GM19468 (cell line): ENCODE measurements around the gene UBQLN3.

Experiments
- ATAC-seq: cut with Tn5 transposase; IDR thresholded peaks from one replicate; pipeline ENCODE4 v1.9.1; 2021; ENCODE audit warnings: mild to moderate bottlenecking, moderate library complexity, moderate number of reproducible peaks; ENCODE audit not compliant: unreplicated experiment; ENCODE audit errors: extremely low read depth

Gene UBQLN3

DNA sequence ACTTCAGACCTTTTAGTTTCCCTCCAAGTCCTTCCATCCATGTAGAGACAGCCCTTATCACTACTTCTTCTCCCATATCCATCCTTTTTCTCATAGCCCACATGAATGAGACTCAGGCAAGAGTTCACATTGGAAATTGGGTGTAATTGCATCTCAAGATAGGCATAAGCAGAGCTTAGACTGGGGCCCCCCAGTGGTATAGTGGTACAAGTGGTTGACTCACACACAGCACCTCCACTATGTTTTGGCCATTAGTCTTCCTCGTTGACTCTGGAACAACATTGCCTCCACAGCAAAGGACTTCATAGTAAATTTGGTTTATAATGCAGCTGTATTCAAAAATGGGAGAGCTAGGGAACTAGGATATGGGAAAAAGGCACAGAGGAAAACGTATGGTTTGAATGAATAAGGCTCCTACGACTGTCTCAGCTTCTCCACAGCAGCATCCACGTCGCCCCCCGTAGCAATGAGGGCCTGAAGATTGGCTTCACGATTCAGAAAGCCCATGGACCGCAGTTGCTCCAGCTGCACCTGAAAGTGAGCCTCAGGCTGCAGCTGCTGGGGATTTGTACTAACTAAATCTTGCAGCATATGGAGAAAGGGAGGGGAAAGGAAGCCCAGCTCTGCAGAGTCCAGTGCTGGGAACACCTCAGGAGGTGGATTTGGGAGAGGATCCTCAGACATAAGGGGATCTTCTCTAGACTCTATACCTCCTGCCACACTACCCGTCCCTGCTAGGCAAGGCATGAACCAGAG, 2.4 kb downstream of the UBQLN3 start:
- ATAC-seq = no peak

DNA sequence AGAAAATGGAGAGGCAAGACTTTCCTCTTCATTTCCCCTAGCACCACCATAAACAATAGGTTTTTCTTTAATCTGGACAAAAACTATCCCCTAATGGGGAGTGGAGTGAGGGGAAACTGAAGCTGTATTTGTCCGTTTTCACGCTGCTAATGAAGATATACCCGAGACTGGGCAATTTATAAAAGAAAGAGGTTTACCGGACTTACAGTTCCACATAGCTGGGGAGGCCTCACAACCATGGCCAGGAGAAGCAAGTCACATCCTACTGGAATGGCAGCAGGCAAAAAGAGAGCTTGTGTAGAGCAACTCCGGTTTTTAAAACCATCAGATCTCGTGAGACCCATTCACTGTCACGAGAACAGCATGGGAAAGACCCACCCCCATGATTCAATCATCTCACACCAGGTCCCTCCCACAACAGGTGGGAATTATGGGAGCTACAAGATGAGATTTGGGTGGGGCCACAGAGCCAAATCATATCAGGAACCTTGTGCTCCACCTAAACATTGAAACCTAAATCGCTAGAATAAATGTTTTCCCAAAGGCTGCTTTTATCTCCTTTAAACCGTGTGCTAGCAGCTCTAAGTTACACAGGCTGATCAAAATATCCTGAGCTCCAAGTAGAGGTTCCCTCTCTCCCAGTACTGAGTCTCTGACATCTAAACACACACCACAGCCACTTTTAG, 4.3 kb downstream of the UBQLN3 start:
- no peak for ATAC-seq

GRCh38 chr11:5504403-5504921, 5.3 kb downstream of the UBQLN3 start:
- no peak for ATAC-seq

DNA sequence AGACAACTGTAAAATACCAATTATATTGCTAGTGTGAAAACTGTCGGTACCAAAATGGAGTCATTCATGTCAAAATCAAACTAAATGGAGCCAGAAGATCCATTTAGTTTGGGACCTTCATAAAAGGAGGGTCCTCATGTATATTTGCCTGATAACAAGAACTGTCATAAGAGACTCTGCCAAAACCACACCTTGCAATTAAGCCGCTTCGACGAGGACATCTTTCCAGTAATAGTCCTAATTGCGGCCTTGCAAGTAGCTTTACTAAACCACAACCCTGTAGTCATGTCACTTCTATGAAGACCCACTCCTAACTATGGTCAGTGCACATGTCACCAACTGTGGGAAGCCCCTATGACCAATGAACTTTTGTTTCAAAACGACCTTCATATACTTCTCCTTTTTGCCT, 9.4 kb downstream of the UBQLN3 start:
- ATAC-seq = no peak

DNA sequence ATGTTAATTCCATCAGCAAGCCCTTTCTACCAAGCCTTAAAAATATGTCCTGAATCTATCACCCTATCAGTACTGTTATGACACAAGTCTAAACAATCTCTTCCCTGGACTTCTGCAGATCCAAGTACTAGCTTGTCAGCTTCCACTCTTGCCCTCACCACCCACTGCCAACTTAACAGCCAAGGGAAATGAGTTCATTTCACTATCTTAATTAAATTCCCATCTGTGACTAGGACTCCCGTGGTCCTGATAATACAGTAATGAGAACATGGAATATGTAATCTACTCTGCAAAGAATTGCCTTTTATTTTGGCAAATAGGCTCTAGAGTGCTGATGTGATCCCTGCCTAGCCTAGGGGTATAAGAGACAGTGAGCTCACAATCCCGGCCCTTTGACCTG, 10.1 kb downstream of the UBQLN3 start:
- no peak for ATAC-seq

DNA sequence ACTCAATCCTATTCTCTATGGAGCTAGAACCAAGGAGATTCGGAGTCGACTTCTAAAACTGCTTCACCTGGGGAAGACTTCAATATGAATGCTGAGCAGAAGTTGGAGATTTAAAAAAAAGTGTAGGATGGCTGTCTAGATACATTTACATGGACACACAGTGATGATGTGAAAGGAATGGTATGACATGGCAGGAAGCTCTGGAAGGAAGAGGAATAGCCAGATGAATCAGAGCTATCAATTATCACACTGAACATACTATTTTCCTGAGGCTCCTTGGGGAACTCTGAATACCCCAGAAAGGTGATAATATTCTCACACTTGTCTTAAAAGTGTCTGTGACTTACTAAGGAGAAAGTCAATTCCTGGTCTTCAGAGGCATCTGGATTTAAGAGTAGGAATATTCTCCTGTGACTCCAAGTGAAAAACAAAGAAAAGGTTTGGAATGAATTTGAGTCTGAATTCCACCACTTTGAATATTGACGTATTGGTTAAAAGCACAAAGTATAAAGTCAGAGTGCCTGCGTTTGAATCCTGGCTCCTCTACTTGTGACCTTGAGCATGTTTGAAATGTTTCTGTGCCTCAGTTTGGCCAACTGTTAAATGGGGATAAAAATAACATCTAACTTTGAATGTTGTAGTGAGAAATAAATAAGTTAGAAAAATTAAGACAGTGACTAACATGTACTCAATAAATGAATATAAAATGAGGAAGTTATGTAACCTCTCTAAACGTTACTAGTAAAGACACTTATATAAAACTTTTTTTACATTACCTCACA, 20.0 kb downstream of the UBQLN3 start:
- ATAC-seq = no peak

DNA sequence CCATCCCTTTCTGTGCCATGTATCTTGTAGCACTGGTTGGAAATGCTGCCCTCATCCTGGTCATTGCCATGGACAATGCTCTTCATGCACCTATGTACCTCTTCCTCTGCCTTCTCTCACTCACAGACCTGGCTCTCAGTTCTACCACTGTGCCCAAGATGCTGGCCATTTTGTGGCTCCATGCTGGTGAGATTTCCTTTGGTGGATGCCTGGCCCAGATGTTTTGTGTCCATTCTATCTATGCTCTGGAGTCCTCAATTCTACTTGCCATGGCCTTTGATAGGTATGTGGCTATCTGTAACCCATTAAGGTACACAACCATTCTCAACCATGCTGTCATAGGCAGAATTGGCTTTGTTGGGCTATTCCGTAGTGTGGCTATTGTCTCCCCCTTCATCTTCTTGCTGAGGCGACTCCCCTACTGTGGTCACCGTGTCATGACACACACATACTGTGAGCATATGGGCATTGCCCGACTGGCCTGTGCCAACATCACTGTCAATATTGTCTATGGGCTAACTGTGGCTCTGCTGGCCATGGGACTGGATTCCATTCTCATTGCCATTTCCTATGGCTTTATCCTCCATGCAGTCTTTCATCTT, 20.9 kb downstream of the UBQLN3 start:
- ATAC-seq = no peak

- ATAC-seq = no peak
Measured at GRCh38 chr11:5488385-5488784, 21.4 kb downstream of the UBQLN3 start, which contains the start of gene OR52D1. OR52D1 (plus strand) TSS chr11:5488685; CDS start chr11:5488707, 22 bp downstream.

DNA sequence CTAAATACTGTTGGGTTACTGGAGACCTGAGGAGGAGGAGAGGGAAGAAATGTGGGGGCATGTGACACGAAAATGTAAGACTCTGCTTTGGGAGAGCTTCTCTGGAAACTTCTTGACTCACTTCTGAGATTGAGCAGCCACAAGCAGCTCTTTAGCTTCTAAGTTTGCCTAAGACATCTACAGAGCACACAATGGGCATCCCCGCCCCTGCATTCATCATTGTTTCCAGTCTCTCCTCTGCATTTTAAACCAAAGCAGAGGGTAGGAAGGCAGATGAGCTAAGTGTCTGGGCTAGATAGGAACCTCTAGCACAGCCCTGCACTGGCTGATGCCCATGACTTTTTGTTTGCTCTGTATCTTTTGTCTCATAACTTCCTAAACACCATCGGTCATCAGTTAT, 23.3 kb downstream of the UBQLN3 start:
- ATAC-seq = no peak

- ATAC-seq = no peak
Measured at GRCh38 chr11:5486003-5486402, 23.8 kb downstream of the UBQLN3 start.

DNA sequence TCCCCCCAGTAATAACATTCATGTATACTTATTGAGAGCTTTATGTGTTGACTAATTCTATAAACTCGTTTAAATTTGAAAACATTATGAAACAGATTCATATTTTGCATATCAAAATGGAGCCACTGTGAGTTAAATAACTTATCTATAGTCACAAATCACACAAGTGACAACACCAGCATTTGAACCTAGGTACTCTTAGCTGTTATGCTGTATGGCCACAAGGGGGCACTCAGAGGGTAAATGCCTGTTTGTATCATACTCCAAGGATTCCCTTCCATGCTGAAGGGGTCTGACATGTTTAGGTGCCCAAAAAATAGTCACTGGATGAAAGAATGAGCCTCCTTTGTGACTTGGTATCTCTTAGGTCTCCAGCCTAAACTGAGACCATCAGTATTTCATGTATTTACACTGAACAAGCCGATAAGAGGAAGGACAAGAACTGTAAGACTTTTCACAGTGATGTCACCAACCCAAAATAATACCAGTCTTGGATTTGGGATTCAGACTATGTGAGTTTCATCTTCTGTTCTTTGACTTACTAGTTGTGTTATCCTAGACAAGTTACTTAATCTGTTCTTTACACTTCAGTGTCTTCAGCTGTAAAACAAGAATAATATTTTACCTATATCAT, 33.5 kb downstream of the UBQLN3 start:
- no peak for ATAC-seq

- no peak for ATAC-seq
Measured at GRCh38 chr11:5473921-5474320, 35.8 kb downstream of the UBQLN3 start.

DNA sequence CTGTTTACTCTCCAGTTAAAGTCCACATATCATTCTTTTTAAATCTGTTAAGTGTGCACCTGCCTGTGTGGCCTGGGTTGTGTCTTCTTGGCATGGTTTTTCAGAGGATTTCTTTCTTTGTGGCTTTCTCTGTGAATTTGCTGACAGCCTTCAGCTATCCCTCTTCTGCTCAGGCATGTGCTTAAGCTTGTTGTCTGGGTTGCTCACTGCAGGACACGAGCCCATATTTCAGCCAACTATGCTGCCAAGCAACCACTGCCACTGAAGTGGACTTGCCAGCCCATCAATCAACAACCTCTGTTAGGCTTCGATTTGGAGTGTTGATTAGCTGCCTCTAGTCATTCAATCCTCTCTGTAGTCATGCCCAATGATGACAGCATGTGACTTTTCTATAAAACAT, 42.2 kb downstream of the UBQLN3 start:
- no peak for ATAC-seq

- no peak for ATAC-seq
Measured at GRCh38 chr11:5460983-5461621, 48.7 kb downstream of the UBQLN3 start.
